DMS53 treated with DMSO at 0.1 percent for 48 hours (cell line): Measurements from ENCODE around the gene NAT14.

Source experiments
- DNase-seq: peaks from one replicate; lab custom pipeline; 2025; ENCODE audit not compliant: unreplicated experiment; lab: John Stamatoyannopoulos, UW

NAT14 gene

GRCh38 chr19:55467236-55468053, 17.5 kb upstream of the NAT14 start:
- DNase-seq = no peak

- no peak for DNase-seq
These were observed 17.0 kb upstream of the NAT14 start for GRCh38 chr19:55468054-55468393.

GRCh38 chr19:55471266-55471665, 13.7 kb upstream of the NAT14 start:
- no peak for DNase-seq

GRCh38 chr19:55472463-55472862, 12.5 kb upstream of the NAT14 start:
- DNase-seq = no peak

GRCh38 chr19:55473225-55474012, 11.6 kb upstream of the NAT14 start:
- DNase-seq = no peak

- DNase-seq = no peak
These were observed 10.4 kb upstream of the NAT14 start for GRCh38 chr19:55474269-55475265.

- DNase-seq = peak; percentile 87
These were observed 8.8 kb upstream of the NAT14 start, which contains the start of gene ZNF628 for GRCh38 chr19:55476100-55476775. ZNF628 (plus strand) TSS chr19:55476617; CDS start chr19:55479911, 3,294 bp downstream.

GRCh38 chr19:55477905-55478304, 7.1 kb upstream of the NAT14 start:
- DNase-seq = no peak

- no peak for DNase-seq
These were observed 6.6 kb upstream of the NAT14 start for GRCh38 chr19:55478364-55478763.

GRCh38 chr19:55479045-55479444, 5.9 kb upstream of the NAT14 start:
- DNase-seq = no peak

- DNase-seq = no peak
These were observed 5.3 kb upstream of the NAT14 start for GRCh38 chr19:55479451-55480230.

GRCh38 chr19:55481148-55481793, 3.7 kb upstream of the NAT14 start:
- no peak for DNase-seq

- no peak for DNase-seq
These were observed 3.2 kb upstream of the NAT14 start for GRCh38 chr19:55481794-55482155.

GRCh38 chr19:55482156-55482961, 2.6 kb upstream of the NAT14 start:
- DNase-seq = no peak

GRCh38 chr19:55482967-55483705, 1.9 kb upstream of the NAT14 start:
- no peak for DNase-seq

- no peak for DNase-seq
These were observed 1.0 kb upstream of the NAT14 start for GRCh38 chr19:55483706-55484592.
